Measurements from ENCODE around the gene TNFAIP1.
A peak's percentile ranks its signal among the peaks of the same experiment; 100 is the strongest.

TNFAIP1 gene

DNA sequence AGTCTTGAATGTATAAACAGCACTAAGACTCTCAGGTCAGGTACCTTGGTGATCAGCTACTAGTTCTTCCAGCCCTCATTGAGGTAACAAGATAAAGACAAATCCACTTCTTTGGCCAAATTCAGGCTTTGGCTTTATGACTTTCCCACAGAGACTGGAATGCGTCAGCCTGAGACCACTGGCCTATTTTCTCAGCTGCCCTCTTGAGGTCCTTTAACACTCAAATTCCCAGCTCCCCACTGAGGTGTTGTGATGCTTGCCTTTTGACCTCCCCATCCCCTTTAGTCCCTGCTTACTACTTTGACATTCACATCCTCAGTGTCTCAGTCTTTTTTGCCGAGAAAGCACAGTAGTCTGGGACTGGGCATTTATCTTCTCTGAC lies 10.6 kb downstream of the TNFAIP1 start:
- DNase-seq (ENCODE audit: low spot score), result no peak

DNA sequence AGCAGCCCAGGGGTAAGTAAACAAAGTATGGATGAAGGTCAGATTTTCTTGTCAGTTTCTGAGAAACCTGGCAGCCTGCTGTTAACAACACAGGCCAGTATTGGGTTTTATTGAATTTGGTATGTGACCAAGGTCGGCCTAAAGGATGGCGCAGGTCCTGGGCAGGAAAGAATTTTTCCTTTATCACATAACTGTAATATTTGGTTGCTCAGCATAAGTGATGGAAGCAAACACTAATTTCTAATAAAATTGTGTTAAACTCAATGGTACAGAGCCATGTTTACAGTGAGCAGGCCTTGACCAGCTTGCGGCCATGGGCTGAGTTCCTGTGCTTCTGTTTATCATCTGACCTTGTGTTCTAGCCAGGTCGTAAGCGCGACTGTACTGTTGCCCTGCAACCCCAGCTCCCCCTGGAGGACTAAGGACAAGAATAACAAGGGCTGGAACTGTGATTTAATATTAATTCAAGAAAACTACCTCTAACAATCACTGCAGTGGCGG lies 11.2 kb downstream of the TNFAIP1 start:
- DNase-seq (ENCODE audit: low spot score), result no peak

GRCh38 chr17:28347261-28347891 lies 11.8 kb downstream of the TNFAIP1 start:
- DNase-seq (ENCODE audit: low spot score), result no peak

GRCh38 chr17:28348979-28349378 lies 13.4 kb downstream of the TNFAIP1 start:
- no peak for DNase-seq (ENCODE audit: low spot score)

DNA sequence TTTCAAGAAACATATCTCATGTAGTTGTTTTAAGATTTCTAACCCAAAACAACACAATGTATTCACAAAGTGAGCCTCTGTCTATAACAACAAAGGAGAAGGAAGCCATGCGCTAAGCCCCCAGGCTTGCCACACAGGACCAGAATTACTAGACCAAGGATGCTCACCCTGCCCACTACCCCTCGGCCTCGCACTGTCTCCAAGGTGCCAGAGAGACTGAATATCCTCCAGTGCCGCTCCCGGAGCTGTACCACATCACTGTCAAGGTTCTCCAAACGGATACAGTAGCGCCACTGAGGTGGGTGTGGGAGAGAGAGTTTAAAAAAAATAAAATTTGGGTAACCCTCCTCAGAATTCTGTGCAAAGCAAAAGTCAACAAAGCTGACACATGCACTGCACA lies 14.7 kb downstream of the TNFAIP1 start:
- DNase-seq (ENCODE audit: low spot score), result no peak

- DNase-seq (ENCODE audit: low spot score), result peak; percentile 93
Observed at GRCh38 chr17:28357061-28357900, 21.7 kb downstream of the TNFAIP1 start, which contains the start of gene POLDIP2. POLDIP2 (minus strand) TSS chr17:28357527; CDS start chr17:28357448, 79 bp downstream.

GRCh38 chr17:28357901-28358197 lies 22.3 kb downstream of the TNFAIP1 start:
- no peak for DNase-seq (ENCODE audit: low spot score)

GRCh38 chr17:28363186-28363585 lies 27.6 kb downstream of the TNFAIP1 start:
- DNase-seq (ENCODE audit: low spot score), result no peak

GRCh38 chr17:28363776-28364650 lies 28.5 kb downstream of the TNFAIP1 start:
- DNase-seq (ENCODE audit: low spot score), result no peak

GRCh38 chr17:28364665-28365363 lies 29.3 kb downstream of the TNFAIP1 start, which contains the start of gene SEBOX:
SEBOX (minus strand) TSS chr17:28365199; CDS start chr17:28365151, 48 bp downstream.
- DNase-seq (ENCODE audit: low spot score), result no peak

- no peak for DNase-seq (ENCODE audit: low spot score)
Observed at GRCh38 chr17:28365487-28365886, 29.9 kb downstream of the TNFAIP1 start.

- no peak for DNase-seq (ENCODE audit: low spot score)
Observed at GRCh38 chr17:28366605-28367004, 31.0 kb downstream of the TNFAIP1 start.

DNA sequence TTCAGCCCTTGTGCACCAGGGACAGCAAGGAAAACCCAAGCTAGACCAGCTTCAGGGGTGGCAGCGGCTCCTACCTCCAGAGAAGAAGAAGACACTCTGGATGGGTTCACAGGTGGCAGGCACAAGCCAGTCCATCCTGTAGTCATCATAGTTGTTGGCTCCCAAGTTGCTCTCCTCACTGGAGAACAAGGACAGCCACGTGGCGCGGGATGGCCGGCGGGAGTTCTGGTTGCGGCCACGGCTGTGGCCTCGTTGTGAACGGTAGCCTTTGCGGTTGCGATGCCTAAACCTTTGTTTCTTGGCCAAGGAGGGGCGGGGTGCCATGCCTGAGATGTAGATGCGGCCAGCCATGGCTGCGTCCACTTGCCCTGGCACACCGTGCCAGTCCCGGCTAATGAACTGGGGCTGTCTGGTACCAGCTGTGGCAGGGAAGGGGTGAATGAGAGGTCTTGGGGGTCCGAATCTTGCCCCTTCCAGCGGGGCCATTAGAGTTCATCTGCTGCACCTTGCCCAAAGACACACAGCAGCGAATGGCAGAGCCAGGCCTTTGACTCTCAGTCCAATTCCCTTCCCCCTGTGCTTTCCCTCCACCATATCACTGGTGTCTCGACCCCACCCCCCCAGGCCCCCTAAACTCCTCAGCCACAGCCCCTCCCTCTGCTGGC lies 32.2 kb downstream of the TNFAIP1 start:
- no peak for DNase-seq (ENCODE audit: low spot score)

- DNase-seq (ENCODE audit: low spot score), result no peak
Observed at GRCh38 chr17:28368306-28368831, 32.8 kb downstream of the TNFAIP1 start.

DNA sequence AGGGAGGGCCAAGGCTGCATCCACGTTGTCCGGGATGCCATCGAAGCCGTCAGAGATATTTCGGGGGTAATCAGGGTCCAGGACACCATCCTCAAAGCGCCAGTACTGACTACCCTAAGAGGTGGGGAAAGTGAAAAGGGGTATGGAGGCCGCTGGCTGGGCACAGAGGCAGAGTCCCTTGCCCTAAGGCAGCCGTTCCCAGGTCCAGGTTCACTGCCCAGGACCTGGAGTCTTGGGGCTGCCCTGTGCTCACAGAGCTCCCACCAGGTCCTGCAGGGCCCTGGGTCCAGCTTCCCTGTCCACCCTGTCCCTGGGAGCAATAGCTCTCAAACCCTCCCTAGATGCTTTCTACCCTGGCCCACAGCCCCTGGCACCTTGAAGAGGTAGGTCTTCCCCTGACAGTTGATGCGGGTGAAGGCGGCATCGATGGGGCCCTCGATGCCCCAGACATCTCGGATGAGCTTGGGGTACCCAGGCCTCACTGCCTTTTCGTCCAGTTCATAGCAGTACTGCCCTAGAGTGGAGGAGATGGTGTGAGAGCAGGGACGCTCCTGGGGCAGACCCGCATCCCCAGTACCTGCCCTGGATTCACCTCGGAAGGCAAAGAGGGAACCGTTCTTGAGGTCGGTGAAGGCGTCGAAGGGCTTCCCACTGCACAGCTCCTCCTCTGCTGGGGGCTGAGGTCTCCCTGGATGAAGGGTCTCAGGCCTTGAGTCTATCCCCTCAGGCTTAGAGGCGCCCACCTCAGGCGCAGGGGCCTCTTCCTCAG lies 33.5 kb downstream of the TNFAIP1 start:
- DNase-seq (ENCODE audit: low spot score), result no peak

GRCh38 chr17:28369684-28370034 lies 34.1 kb downstream of the TNFAIP1 start:
- DNase-seq (ENCODE audit: low spot score), result no peak

GRCh38 chr17:28370035-28370743 lies 34.6 kb downstream of the TNFAIP1 start, which contains the start of gene VTN:
VTN (minus strand) TSS chr17:28370307; CDS start chr17:28370203, 104 bp downstream.
- DNase-seq (ENCODE audit: low spot score), result no peak

DNA sequence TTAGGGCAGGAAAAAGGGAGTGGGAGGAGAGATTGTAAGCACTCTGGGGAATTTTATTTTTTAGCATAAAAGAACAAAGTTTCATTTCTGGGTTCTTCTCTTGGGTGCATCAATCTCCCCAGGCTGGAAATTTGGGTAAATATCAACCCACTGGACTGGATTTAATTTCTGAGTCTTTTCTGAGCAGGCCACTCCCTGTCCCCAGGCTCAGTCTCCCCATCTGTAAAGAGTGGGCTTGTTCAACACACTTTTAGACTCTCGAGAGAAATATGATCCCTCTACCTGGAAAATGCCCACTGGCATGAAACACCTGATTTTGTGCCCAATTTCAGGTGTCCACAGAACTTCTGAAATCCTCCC lies 35.2 kb downstream of the TNFAIP1 start:
- no peak for DNase-seq (ENCODE audit: low spot score)

All from globus pallidus (tissue), 1 donor.